PC-3 (cell line): ENCODE results near the gene ASTN2.

Source experiments
- CTCF ChIP-seq: fragments of 300-600 bp; sonication (generic); conservative IDR thresholded peaks from 2 replicates; pipeline ENCODE4 v1.5.1; 2017; ENCODE audit warnings: antibody characterized with exemption, low read depth, mild to moderate bottlenecking, low read length
- EZH2 ChIP-seq: fragments of 300-600 bp; sonication (generic); IDR thresholded peaks from one replicate; pipeline ENCODE4 v1.6.1; 2017; ENCODE audit warnings: antibody characterized with exemption, mild to moderate bottlenecking, low read length; ENCODE audit not compliant: unreplicated experiment
- EZH2phosphoT487 ChIP-seq: fragments of 300-600 bp; sonication (generic); IDR thresholded peaks from 2 replicates; pipeline ENCODE4 v1.6.1; 2018; ENCODE audit warnings: mild to moderate bottlenecking, antibody characterized with exemption, low read length, borderline replicate concordance

- TF ChIP-seq CTCF = no peak
- TF ChIP-seq EZH2 = no peak
- no peak for TF ChIP-seq EZH2phosphoT487
Measured at GRCh38 chr9:117458066-117458465, 43.2 kb upstream of the ASTN2 start.
